NB4 (cell line): ENCODE measurements around the gene C1GALT1C1L.
"Not testable (repeated sequence)": the region's sequence is repeated elsewhere in the genome, so short reads cannot be mapped to it uniquely, and the experiment has no call there.

Experiments
- DNase-seq: peaks from one replicate; pipeline ENCODE4 v3.0.0; 2010; ENCODE audit warnings: low read depth
- H3K4me3 ChIP-seq: one replicate; pipeline ENCODE4 v1.5.1; 2011; ENCODE audit warnings: mild to moderate bottlenecking, low read depth, low read length, moderate library complexity
- MYC ChIP-seq: IDR thresholded peaks from 2 replicates; pipeline ENCODE4 v1.6.1; 2011; ENCODE audit warnings: low read depth, low read length
- POLR2A ChIP-seq: IDR thresholded peaks from 2 replicates; pipeline ENCODE4 v1.6.1; 2011; ENCODE audit warnings: mild to moderate bottlenecking; ENCODE audit not compliant: insufficient read length; ENCODE audit errors: extremely low read depth
- TF ChIP-seq, protein P1 (sequence below): IDR thresholded peaks from 2 replicates; pipeline ENCODE4 v1.6.1; 2011; ENCODE audit warnings: low read depth, low read length
- TF ChIP-seq, protein P2 (sequence below): IDR thresholded peaks from one replicate; pipeline ENCODE4 v1.5.1; 2012; ENCODE audit warnings: low read depth, low read length

Gene C1GALT1C1L

DNA sequence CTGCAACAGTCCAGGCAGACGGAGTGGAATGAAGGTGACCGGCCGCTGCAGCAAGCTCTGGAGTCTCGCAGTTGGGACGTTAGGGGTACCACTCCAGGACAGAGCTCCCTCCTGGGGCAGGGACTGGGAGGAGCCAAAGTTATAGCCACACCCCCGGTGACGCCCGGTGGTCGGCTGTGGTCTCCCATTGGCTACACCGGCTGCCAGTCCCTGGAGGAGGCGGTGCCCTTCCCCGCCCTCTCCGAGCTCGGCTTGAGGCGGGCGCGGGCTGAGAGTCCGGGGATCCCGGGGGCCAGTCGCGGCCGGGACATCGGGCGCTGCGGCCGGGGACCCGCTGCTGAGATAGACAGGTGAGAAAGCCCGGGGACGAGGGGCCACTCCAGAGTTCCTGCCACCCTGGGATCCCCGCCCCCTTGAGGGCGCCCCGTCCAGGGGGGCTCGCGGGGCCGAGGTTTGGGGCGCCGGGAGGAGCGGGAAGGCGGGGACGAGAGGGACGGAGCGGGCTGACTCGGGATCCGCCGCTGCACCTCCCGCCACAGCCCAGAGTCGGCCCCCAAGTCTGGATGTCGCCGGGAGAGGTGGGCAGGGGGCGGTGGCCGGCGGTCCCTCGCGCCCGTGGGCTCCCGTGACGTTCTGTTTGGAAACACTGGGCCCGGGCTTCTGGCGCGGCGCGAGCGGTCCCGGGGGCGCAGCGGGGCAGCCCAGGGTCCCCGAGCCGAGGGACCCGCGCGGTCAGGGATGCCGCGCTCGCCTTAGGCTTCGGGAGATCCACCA, 39.0 kb downstream of the C1GALT1C1L start, which contains the start of gene PLEKHH2:
Gene PLEKHH2 (plus strand): TSS at position 231 of the 774 bp plus-strand sequence. CDS start 7,414 bp downstream, outside the sequence.
- H3K4me3 ChIP-seq: peak within 1 kb of the TSS; percentile 40
- peak; percentile 86 for DNase-seq
- no peak for TF ChIP-seq MYC

DNA sequence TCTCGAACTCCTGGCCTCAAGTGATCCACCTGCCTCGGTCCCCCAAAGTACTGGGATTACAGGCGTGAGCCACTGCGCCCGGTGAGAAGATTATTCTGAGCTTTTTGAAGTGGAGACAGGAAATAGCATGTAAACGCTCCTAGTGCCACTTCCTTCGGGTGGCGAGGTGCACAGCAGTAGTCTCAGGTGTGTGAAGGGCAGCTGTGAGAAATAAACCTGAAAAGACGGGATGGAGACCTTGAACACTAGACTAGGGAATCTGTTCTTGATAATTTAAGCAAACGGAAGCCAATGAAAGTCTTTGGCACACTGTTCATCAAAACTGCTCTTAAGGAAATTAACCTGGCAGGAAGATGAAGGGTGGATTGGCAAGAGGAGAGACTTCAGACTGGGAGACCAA, 39.6 kb downstream of the C1GALT1C1L start:
- DNase-seq: no peak
- TF ChIP-seq POLR2A (no peak), MYC (no peak)
- TF ChIP-seq, protein P1, sequence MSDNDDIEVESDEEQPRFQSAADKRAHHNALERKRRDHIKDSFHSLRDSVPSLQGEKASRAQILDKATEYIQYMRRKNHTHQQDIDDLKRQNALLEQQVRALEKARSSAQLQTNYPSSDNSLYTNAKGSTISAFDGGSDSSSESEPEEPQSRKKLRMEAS: no peak
- TF ChIP-seq, protein P2, sequence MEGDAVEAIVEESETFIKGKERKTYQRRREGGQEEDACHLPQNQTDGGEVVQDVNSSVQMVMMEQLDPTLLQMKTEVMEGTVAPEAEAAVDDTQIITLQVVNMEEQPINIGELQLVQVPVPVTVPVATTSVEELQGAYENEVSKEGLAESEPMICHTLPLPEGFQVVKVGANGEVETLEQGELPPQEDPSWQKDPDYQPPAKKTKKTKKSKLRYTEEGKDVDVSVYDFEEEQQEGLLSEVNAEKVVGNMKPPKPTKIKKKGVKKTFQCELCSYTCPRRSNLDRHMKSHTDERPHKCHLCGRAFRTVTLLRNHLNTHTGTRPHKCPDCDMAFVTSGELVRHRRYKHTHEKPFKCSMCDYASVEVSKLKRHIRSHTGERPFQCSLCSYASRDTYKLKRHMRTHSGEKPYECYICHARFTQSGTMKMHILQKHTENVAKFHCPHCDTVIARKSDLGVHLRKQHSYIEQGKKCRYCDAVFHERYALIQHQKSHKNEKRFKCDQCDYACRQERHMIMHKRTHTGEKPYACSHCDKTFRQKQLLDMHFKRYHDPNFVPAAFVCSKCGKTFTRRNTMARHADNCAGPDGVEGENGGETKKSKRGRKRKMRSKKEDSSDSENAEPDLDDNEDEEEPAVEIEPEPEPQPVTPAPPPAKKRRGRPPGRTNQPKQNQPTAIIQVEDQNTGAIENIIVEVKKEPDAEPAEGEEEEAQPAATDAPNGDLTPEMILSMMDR: no peak
- H3K4me3 ChIP-seq: peak overlapping the region; percentile 40

DNA sequence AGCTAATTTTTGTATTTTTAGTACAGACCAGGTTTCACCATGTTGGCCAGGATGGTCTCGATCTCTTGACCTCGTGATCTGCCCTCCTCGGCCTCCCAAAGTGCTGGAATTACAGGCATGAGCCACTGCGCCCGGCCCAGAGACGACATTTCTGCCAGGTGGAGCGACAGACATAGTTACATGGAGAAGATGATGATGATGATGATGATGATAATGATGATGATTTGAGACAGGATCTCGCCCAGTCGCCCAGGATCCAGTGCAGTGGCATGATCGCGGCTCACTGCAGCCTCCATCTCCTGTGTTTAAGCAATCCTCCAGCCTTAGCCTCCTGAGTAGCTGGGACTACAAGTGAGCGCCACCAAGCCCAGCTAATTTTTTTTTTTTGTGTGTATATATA, 40.1 kb downstream of the C1GALT1C1L start:
- H3K4me3 ChIP-seq, DNase-seq: not testable (repeated sequence)

DNA sequence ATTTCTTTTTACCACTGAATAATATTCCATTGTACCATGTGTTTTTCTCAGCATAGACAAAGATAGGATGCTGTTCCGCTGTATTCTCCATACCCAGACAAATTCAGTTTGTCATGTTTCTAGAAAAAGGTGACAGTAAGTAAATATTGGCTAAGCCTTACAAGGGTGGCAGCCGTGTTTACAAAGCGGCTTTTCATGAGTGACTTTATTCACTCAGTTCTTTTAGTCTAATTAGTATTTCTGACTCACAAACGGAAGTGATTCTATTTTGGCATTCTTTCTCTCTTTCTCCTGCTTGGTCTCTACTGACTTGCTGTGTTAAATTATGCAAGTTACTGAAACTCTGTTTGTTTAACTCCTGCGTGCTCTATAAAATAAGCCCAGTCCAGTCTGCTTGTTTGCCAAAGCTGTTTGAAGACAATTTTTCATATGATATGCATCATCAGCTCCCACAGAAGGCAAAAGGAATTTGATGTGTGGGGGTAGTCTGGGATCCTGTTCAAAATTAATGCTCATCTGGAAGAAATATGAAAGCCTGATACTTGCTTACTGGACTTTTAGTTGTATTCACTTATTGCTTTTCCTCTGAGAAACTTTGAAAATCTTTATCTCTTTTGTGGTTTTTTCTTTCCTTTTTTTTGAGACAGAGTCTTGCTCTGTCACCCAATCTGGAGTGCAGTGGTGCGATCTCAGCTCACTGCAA, 41.5 kb downstream of the C1GALT1C1L start:
- H3K4me3 ChIP-seq: no peak overlapping the region
- DNase-seq: no peak
- TF ChIP-seq POLR2A: no peak
- no peak for TF ChIP-seq MYC
- TF ChIP-seq, protein P1: no peak

DNA sequence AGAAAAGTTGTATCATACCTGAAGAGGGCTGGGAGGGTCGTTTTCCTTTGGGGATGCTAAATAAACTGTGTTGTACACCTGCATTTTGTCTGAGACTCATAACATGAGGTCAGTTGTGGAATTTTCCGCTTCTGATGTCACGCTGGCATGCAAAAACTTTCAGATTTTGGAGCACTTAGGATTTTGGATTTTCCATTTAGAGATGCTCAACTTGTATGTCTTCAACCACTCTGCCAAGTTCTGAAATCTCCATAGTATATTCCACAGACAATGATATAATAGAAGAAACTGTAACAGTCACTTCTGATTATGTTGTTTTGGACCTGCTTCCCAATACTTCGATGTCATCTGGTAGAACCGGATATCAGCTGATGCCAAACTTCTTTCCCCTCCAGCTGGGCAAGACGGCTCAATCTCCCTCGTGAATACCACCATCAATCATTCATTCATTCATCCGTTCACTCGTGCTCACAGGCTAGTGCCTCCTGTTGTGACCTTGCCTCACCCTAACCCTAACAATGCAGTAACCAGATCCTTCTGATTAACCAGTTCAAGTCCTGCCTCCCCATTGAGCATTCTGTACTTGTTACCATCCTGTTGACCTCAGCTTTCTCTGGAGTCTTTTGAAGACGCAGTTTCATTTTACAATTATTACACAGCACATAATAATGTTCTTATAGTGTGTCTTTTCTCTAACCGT, 44.5 kb downstream of the C1GALT1C1L start:
- DNase-seq: no peak
- no peak for TF ChIP-seq POLR2A
- TF ChIP-seq, protein P2: no peak
- TF ChIP-seq, protein P1: no peak
- TF ChIP-seq MYC: no peak
- H3K4me3 ChIP-seq: no peak overlapping the region
